Activated T-cell treated with anti-CD3 and anti-CD28 coated beads for 4 hours (primary cell): ENCODE results near the gene ANKRD33B.
"Not testable (repeated sequence)": the region's sequence is repeated elsewhere in the genome, so short reads cannot be mapped to it uniquely, and the experiment has no call there.

Source experiments
- DNase-seq: peaks from one replicate; pipeline ENCODE4 v3.0.0-alpha.2; 2020

Gene ANKRD33B

GRCh38 chr5:10624206-10624605 lies 60.3 kb downstream of the ANKRD33B start:
- no peak for DNase-seq

- DNase-seq = no peak
Measured at GRCh38 chr5:10624679-10625078, 60.8 kb downstream of the ANKRD33B start.

- no peak for DNase-seq
Measured at GRCh38 chr5:10625700-10626472, 62.0 kb downstream of the ANKRD33B start.

GRCh38 chr5:10626473-10627013 lies 62.7 kb downstream of the ANKRD33B start:
- no peak for DNase-seq

- DNase-seq = no peak
Measured at GRCh38 chr5:10627160-10627701, 63.4 kb downstream of the ANKRD33B start.

- no peak for DNase-seq
Measured at GRCh38 chr5:10628601-10629000, 64.7 kb downstream of the ANKRD33B start.

- DNase-seq = no peak
Measured at GRCh38 chr5:10629682-10630081, 65.8 kb downstream of the ANKRD33B start.

GRCh38 chr5:10630126-10630525 lies 66.3 kb downstream of the ANKRD33B start:
- DNase-seq = no peak

GRCh38 chr5:10630744-10631143 lies 66.9 kb downstream of the ANKRD33B start:
- DNase-seq = not testable (repeated sequence)

GRCh38 chr5:10631316-10631996 lies 67.6 kb downstream of the ANKRD33B start:
- DNase-seq = no peak

GRCh38 chr5:10632110-10632761 lies 68.4 kb downstream of the ANKRD33B start:
- DNase-seq = peak; percentile 14

GRCh38 chr5:10633271-10634049 lies 69.6 kb downstream of the ANKRD33B start:
- peak; percentile 34 for DNase-seq

GRCh38 chr5:10634050-10634449 lies 70.2 kb downstream of the ANKRD33B start:
- DNase-seq = no peak

GRCh38 chr5:10634562-10634961 lies 70.7 kb downstream of the ANKRD33B start:
- no peak for DNase-seq

GRCh38 chr5:10635257-10635866 lies 71.5 kb downstream of the ANKRD33B start:
- DNase-seq = peak; percentile 60

GRCh38 chr5:10635867-10636350 lies 72.0 kb downstream of the ANKRD33B start:
- no peak for DNase-seq

- no peak for DNase-seq
Measured at GRCh38 chr5:10636363-10637142, 72.7 kb downstream of the ANKRD33B start.

GRCh38 chr5:10637944-10638343 lies 74.1 kb downstream of the ANKRD33B start:
- DNase-seq = no peak

GRCh38 chr5:10638723-10639122 lies 74.9 kb downstream of the ANKRD33B start:
- not testable (repeated sequence) for DNase-seq

GRCh38 chr5:10639846-10640368 lies 76.0 kb downstream of the ANKRD33B start:
- DNase-seq = no peak

- no peak for DNase-seq
Measured at GRCh38 chr5:10642367-10642766, 78.5 kb downstream of the ANKRD33B start.
